ENCODE measurements around the gene ERP27.

ERP27 gene

DNA sequence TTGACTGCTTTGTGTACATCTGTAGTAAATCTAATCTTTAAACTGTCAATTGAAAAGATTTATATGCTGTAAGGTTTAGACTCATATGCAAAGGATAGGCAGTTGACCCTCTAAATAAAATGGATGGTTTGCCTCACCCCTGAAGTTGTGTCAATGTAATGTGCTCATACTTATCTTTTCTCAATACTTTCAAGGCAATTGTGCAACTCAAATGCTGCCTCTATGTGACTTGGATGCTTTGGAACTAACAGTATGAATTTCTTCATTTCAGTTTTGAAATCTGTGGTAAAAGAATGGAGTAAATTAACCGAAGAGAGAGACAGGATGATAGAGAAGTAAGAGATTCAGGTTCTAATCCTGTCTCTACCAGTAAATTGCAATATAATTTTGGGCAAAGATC is 44.2 kb upstream of the ERP27 start:
- TF ChIP-seq, protein P1, sequence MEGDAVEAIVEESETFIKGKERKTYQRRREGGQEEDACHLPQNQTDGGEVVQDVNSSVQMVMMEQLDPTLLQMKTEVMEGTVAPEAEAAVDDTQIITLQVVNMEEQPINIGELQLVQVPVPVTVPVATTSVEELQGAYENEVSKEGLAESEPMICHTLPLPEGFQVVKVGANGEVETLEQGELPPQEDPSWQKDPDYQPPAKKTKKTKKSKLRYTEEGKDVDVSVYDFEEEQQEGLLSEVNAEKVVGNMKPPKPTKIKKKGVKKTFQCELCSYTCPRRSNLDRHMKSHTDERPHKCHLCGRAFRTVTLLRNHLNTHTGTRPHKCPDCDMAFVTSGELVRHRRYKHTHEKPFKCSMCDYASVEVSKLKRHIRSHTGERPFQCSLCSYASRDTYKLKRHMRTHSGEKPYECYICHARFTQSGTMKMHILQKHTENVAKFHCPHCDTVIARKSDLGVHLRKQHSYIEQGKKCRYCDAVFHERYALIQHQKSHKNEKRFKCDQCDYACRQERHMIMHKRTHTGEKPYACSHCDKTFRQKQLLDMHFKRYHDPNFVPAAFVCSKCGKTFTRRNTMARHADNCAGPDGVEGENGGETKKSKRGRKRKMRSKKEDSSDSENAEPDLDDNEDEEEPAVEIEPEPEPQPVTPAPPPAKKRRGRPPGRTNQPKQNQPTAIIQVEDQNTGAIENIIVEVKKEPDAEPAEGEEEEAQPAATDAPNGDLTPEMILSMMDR (IDR thresholded peaks at IDR 0.05; ENCODE audit: low read depth, low read length, missing control alignments): no peak
- DNase-seq (ENCODE audit: low read depth): no peak
- no peak overlapping the region for H3K4me3 ChIP-seq (ENCODE audit: low read depth, low read length)
- in situ Hi-C loops (cut with HindIII; ENCODE audit: low sequenced_read_pairs): no loop called here

DNA sequence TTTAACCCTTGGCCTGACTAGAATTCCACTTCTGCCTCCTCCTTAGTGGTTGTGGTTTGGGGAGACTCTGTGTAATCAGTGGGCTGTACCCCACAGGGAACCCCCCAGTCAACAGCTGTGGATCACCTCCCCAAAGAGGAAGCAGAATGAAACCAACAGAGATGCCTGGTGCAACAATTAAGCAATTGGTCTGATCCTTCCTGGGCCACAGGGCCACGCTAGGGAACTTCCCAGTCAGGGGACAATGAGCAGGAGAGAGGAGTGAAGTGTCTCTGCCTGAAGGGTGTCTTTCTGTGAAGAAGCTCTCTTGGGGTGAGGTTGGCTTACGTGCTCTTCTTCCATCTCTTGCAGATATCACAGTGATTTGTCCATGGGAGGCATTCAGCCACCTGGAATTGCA is 42.7 kb upstream of the ERP27 start:
- TF ChIP-seq, protein P1 (IDR thresholded peaks at IDR 0.05; ENCODE audit: low read depth, low read length, missing control alignments): no peak
- H3K4me3 ChIP-seq (ENCODE audit: low read depth, low read length): no peak overlapping the region
- DNase-seq (ENCODE audit: low read depth): no peak
- in situ Hi-C loops (cut with HindIII; ENCODE audit: low sequenced_read_pairs): no loop called here

DNA sequence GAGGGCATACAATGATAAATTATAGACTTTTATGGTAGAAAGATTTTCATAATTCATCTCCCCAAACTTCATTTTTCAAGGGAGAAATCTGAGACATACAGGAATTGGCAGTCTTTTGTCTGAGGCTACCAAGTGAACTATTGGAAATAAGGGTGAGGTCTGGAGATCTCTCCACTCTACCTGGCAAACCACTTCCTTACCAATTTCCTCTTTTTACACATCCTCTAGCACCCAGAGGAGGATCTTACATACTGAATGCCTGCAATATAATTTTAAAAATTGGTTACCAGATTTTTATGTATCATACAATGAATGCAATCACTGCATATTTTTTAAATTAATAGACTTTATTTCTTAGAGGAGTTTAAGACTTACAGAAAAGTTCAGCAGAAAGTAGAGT is 41.1 kb upstream of the ERP27 start:
- no peak overlapping the region for H3K4me3 ChIP-seq (ENCODE audit: low read depth, low read length)
- TF ChIP-seq, protein P1 (IDR thresholded peaks at IDR 0.05; ENCODE audit: low read depth, low read length, missing control alignments): no peak
- DNase-seq (ENCODE audit: low read depth): no peak
- in situ Hi-C loops (cut with HindIII; ENCODE audit: low sequenced_read_pairs): no loop called here

DNA sequence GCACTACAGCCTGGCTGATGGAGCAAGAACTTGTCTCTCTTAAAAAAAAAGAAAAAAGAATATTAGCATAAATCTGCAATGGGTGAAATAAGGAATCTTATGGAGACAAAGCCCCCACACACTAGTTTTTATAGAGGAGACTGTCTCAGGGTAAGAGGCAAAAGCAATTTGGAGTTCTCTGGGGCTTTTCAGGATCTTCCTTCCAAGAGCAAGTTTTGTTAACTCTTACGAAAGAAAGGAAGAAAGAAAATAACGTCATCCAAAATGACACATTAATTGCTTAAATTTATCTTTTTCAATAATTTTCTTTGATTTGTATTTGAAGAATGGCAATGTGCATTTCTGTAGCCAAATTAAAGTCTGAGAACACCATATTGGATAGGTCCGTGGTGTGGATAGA is 38.3 kb upstream of the ERP27 start:
- H3K4me3 ChIP-seq (ENCODE audit: low read depth, low read length): no peak overlapping the region
- TF ChIP-seq, protein P1 (IDR thresholded peaks at IDR 0.05; ENCODE audit: low read depth, low read length, missing control alignments): no peak
- no peak for DNase-seq (ENCODE audit: low read depth)
- in situ Hi-C loops (cut with HindIII; ENCODE audit: low sequenced_read_pairs): no loop called here

DNA sequence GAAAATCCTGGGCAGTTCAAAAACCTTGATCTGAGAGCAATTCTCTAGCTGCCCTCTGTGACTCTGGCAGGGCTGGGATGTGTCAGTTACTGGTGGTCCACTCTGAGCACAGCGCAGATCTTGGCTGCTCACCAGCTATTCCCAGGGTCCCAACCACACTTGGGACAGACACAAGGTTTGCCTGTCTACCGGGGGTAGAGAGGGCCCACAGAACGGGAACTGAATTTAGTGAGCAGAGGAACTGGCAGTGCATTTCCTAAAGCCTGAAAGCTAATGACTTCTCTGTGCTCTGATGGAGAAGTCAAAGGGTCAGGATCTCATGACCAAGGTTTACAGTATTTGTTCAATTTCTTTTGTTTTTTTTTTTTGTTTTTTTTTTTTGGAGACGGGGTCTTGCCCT is 37.1 kb upstream of the ERP27 start:
- TF ChIP-seq, protein P1 (IDR thresholded peaks at IDR 0.05; ENCODE audit: low read depth, low read length, missing control alignments): no peak

DNA sequence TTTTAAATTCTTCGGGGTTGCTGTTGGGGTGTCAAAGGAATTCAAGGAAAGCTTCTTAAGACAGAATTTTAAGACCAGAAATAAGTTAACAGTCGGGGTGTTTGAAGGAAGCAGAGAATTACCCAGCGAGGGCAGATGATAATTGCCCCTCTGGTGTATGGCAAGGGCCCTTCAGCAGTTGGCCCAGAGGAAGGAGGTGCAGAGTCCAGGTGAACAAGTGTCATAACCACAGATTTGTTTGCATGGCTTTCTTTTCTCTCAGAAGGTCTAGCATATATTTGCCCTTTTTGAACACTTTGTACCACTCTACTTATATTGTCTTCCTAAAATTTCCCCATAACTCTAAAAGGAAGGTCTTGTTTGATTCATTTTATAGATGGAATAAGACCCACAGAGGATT is 36.3 kb upstream of the ERP27 start:
- DNase-seq (ENCODE audit: low read depth): no peak
- H3K4me3 ChIP-seq (ENCODE audit: low read depth, low read length): no peak overlapping the region
- in situ Hi-C loops (cut with HindIII; ENCODE audit: low sequenced_read_pairs): no loop called here
- TF ChIP-seq, protein P1 (IDR thresholded peaks at IDR 0.05; ENCODE audit: low read depth, low read length, missing control alignments): no peak

More for the DNA sequence above, 37.1 kb upstream of the ERP27 start:
- DNase-seq (ENCODE audit: low read depth): no peak
- H3K4me3 ChIP-seq (ENCODE audit: low read depth, low read length): no peak overlapping the region
- in situ Hi-C loops (cut with HindIII; ENCODE audit: low sequenced_read_pairs): no loop called here

DNA sequence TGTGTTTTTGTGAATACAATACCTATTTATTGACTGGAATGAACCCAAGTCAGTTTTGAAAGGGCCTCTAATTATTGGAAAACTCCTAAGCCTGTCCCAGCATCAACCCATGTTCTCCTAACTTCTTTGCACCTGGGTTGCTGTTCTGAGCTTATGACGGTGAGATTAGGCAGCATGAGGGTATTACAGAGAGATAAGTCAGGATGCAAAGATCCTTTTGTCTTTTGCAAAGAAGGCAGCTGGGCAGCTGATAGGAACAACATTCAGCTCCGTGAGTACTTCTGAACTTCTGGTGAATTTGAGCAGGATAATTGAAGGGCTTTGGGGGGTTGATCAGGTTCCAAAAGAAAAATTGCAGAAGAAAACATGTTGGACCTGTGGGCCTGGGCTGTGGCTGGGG is 34.5 kb upstream of the ERP27 start, which contains the start of gene PDE6H:
TSS of gene PDE6H (plus strand) at position 227 of the 400 bp plus-strand sequence. CDS start 4,971 bp downstream, outside the sequence.
- no peak for DNase-seq (ENCODE audit: low read depth)
- in situ Hi-C loops (cut with HindIII; ENCODE audit: low sequenced_read_pairs): no loop called here
- H3K4me3 ChIP-seq (ENCODE audit: low read depth, low read length): no peak within 1 kb of the TSS
- TF ChIP-seq, protein P1 (IDR thresholded peaks at IDR 0.05; ENCODE audit: low read depth, low read length, missing control alignments): no peak

All from astrocyte of the cerebellum (primary cell).